ENCODE data around the gene LRRC23. TPM values are rescaled to one million over a fixed set of nuclear protein-coding genes. Genes with fewer than 3 reads are reported as not detected.
A peak's percentile ranks its signal among the peaks of the same experiment; 100 is the strongest.

Gene LRRC23
- total RNA-seq, 4 donors from 2014 or later, result 8.7 to 16.4 (median 13.0) TPM

DNA sequence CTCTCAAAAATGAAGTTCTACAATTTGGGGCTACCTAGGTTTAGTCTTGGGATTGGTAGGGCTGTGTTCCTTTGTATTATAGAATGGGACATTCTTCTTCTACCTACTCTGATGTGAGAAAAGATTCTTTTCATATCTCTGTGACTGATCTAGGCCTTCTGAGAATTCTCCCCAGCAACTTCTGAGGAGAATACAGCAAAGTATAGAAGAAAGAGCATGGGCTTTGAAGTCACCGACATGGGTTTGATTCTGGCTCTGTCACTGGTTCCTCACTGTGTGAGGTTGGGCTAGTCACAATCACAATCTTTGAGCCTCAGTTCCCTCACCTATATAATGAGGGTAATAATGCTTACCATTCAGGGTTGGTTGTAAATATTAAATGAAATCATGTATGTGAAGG, 28.1 kb downstream of the LRRC23 start:
- no peak overlapping the region for H3K4me3 ChIP-seq (replicated peaks in 1 of 3)
- no peaks in the 10 kb centered on the region for H3K27me3 ChIP-seq
- H3K27ac ChIP-seq, result peak overlapping the region in 2 of 3 donors; percentile 1 to 75
- intact Hi-C loops (cut with DNase I), result no loop called here
- no peak for DNase-seq
- peaks cover 23% of the 10 kb centered on the region in 2 donors for H3K36me3 ChIP-seq
- peaks cover 28 to 51% of the 10 kb centered on the region in 2 donors for H3K4me1 ChIP-seq
- TF ChIP-seq, protein P1, sequence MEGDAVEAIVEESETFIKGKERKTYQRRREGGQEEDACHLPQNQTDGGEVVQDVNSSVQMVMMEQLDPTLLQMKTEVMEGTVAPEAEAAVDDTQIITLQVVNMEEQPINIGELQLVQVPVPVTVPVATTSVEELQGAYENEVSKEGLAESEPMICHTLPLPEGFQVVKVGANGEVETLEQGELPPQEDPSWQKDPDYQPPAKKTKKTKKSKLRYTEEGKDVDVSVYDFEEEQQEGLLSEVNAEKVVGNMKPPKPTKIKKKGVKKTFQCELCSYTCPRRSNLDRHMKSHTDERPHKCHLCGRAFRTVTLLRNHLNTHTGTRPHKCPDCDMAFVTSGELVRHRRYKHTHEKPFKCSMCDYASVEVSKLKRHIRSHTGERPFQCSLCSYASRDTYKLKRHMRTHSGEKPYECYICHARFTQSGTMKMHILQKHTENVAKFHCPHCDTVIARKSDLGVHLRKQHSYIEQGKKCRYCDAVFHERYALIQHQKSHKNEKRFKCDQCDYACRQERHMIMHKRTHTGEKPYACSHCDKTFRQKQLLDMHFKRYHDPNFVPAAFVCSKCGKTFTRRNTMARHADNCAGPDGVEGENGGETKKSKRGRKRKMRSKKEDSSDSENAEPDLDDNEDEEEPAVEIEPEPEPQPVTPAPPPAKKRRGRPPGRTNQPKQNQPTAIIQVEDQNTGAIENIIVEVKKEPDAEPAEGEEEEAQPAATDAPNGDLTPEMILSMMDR (IDR thresholded peaks at IDR 0.05), result no peak
- no peak for TF ChIP-seq POLR2A (IDR thresholded peaks at IDR 0.05)
- 45 to 73% methylated on average over 1 of the region's 1 CpG for WGBS, 2 donors
- no peaks in the 10 kb centered on the region for H3K9me3 ChIP-seq

DNA sequence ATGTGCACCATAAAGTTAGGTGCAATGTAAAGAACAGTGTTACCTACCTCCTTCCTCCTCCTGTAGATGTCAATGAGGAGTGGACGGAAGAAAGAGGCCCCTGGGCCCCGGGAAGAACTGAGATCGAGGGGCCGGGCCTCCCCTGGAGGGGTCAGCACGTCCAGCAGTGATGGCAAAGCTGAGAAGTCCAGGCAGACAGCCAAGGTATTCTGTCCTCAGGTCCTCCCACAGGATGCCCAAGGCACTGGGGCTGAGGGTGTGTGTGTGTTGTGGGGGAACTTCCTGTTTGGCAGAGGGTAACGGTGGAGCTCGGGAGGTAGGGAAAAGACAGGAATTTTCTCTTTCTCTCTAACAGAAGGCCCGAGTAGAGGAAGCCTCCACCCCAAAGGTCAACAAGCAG, 29.5 kb downstream of the LRRC23 start:
- no peak for DNase-seq
- peak overlapping the region; percentile 33 to 75 (median 40) for H3K27ac ChIP-seq
- no peak for TF ChIP-seq POLR2A (IDR thresholded peaks at IDR 0.05)
- H3K27me3 ChIP-seq, result no peaks in the 10 kb centered on the region
- no peaks in the 10 kb centered on the region for H3K9me3 ChIP-seq
- intact Hi-C loops (cut with DNase I), result no loop called here
- 44 to 46% methylated on average over 8 of the region's 8 CpGs for WGBS, 2 donors
- H3K4me1 ChIP-seq, result peaks cover 35 to 61% of the 10 kb centered on the region in 2 donors
- no peak overlapping the region for H3K4me3 ChIP-seq (replicated peaks in 1 of 3)
- peaks cover 23% of the 10 kb centered on the region in 2 donors for H3K36me3 ChIP-seq

DNA sequence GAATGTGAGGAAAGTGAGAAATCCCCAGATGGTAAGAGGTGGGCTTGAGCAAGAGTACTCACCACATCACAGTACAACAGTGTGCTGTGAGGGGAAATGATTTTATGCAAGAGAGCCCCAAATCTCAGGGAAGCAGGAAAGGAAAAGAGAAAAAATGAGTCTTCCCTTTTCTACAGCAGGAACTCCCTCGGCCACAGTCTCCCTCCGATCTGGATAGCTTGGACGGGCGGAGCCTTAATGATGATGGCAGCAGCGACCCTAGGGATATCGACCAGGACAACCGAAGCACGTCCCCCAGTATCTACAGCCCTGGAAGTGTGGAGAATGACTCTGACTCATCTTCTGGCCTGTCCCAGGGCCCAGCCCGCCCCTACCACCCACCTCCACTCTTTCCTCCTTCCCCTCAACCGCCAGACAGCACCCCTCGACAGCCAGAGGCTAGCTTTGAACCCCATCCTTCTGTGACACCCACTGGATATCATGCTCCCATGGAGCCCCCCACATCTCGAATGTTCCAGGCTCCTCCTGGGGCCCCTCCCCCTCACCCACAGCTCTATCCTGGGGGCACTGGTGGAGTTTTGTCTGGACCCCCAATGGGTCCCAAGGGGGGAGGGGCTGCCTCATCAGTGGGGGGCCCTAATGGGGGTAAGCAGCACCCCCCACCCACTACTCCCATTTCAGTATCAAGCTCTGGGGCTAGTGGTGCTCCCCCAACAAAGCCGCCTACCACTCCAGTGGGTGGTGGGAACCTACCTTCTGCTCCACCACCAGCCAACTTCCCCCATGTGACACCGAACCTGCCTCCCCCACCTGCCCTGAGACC, 31.0 kb downstream of the LRRC23 start:
- intact Hi-C loops (cut with DNase I), result no loop called here
- Histone ChIP-seq H3K27me3 (no peaks in the 10 kb centered on the region), H3K4me1 (peaks cover 21 to 48% of the 10 kb centered on the region in 2 donors), H3K4me3 (replicated peaks in 1 of 3) (no peak overlapping the region), H3K9me3 (no peaks in the 10 kb centered on the region), H3K27ac (peak overlapping the region in 2 of 3 donors; percentile 21 to 75), H3K36me3 (peaks cover 23 to 26% of the 10 kb centered on the region in 2 donors)
- no peak for DNase-seq
- TF ChIP-seq, protein P1 (IDR thresholded peaks at IDR 0.05), result no peak
- TF ChIP-seq POLR2A (IDR thresholded peaks at IDR 0.05), result no peak
- 77 to 84% methylated on average over 14 of the region's 14 CpGs for WGBS, 2 donors

DNA sequence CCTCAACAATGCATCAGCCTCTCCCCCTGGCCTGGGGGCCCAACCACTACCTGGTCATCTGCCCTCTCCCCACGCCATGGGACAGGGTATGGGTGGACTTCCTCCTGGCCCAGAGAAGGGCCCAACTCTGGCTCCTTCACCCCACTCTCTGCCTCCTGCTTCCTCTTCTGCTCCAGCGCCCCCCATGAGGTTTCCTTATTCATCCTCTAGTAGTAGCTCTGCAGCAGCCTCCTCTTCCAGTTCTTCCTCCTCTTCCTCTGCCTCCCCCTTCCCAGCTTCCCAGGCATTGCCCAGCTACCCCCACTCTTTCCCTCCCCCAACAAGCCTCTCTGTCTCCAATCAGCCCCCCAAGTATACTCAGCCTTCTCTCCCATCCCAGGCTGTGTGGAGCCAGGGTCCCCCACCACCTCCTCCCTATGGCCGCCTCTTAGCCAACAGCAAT, 31.6 kb downstream of the LRRC23 start:
- H3K9me3 ChIP-seq, result no peaks in the 10 kb centered on the region
- H3K27ac ChIP-seq, result peak overlapping the region in 2 of 3 donors; percentile 93 to 96
- DNase-seq, result no peak
- H3K27me3 ChIP-seq, result no peaks in the 10 kb centered on the region
- H3K4me3 ChIP-seq (replicated peaks in 1 of 3), result no peak overlapping the region
- TF ChIP-seq, protein P1 (IDR thresholded peaks at IDR 0.05), result no peak
- TF ChIP-seq POLR2A (IDR thresholded peaks at IDR 0.05), result no peak
- H3K36me3 ChIP-seq, result peaks cover 25 to 27% of the 10 kb centered on the region in 2 donors
- intact Hi-C loops (cut with DNase I), result no loop called here
- peaks cover 18 to 48% of the 10 kb centered on the region in 2 donors for H3K4me1 ChIP-seq
- WGBS, 2 donors, result 92 to 94% methylated on average over 3 of the region's 3 CpGs

DNA sequence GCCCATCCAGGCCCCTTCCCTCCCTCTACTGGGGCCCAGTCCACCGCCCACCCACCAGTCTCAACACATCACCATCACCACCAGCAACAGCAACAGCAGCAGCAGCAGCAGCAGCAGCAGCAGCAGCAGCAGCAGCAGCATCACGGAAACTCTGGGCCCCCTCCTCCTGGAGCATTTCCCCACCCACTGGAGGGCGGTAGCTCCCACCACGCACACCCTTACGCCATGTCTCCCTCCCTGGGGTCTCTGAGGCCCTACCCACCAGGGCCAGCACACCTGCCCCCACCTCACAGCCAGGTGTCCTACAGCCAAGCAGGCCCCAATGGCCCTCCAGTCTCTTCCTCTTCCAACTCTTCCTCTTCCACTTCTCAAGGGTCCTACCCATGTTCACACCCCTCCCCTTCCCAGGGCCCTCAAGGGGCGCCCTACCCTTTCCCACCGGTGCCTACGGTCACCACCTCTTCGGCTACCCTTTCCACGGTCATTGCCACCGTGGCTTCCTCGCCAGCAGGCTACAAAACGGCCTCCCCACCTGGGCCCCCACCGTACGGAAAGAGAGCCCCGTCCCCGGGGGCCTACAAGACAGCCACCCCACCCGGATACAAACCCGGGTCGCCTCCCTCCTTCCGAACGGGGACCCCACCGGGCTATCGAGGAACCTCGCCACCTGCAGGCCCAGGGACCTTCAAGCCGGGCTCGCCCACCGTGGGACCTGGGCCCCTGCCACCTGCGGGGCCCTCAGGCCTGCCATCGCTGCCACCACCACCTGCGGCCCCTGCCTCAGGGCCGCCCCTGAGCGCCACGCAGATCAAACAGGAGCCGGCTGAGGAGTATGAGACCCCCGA, 32.2 kb downstream of the LRRC23 start:
- TF ChIP-seq POLR2A (IDR thresholded peaks at IDR 0.05), result peak in 1 of 2 donors; percentile 6
- TF ChIP-seq, protein P1 (IDR thresholded peaks at IDR 0.05), result no peak
- Histone ChIP-seq H3K27me3 (no peaks in the 10 kb centered on the region), H3K9me3 (no peaks in the 10 kb centered on the region), H3K36me3 (peaks cover 31 to 33% of the 10 kb centered on the region in 2 donors), H3K4me1 (peaks cover 18 to 42% of the 10 kb centered on the region in 2 donors), H3K4me3 (replicated peaks in 1 of 3) (peak overlapping the region in 1 of 3 donors; percentile 46), H3K27ac (peak overlapping the region; percentile 90 to 96 (median 93))
- no peak for DNase-seq
- WGBS, 2 donors, result 42 to 47% methylated on average over 25 to 27 of the region's 36 CpGs
- intact Hi-C loops (cut with DNase I), result no loop called here

Measured in thyroid gland (tissue), 4 donors.